OCI-LY1 (cell line): Measurements from ENCODE around the gene ROCK2.

Source experiments
- H2AFZ ChIP-seq: fragments of 200-600 bp; sonication (generic), shearing (Covaris generic); 2 replicates; pipeline ENCODE4 v1.6.0; 2014; ENCODE audit warnings: antibody characterized with exemption, mild to moderate bottlenecking, low read length
- H3F3A ChIP-seq: fragments of 200-600 bp; sonication (generic), shearing (Covaris generic); 2 replicates; pipeline ENCODE4 v1.6.0; 2014; ENCODE audit warnings: mild to moderate bottlenecking, antibody characterized with exemption, low read length, moderate library complexity; ENCODE audit not compliant: insufficient read depth
- H3K27ac ChIP-seq: fragments of 200-600 bp; sonication (generic); 2 replicates; pipeline ENCODE4 v1.5.1; 2014; ENCODE audit warnings: low read length, mixed run types, mild to moderate bottlenecking, low read depth; ENCODE audit not compliant: poor library complexity, severe bottlenecking
- H3K27me3 ChIP-seq: fragments of 200-600 bp; sonication (generic); 2 replicates; pipeline ENCODE4 v1.6.0; 2014; ENCODE audit warnings: antibody characterized with exemption, mild to moderate bottlenecking, low read length, moderate library complexity; ENCODE audit not compliant: insufficient read depth
- H3K36me3 ChIP-seq: fragments of 200-600 bp; sonication (generic); 2 replicates; pipeline ENCODE4 v1.6.1; 2014; ENCODE audit warnings: mild to moderate bottlenecking, antibody characterized with exemption, low read length, moderate library complexity, mixed read lengths; ENCODE audit not compliant: insufficient read depth
- H3K4me1 ChIP-seq: fragments of 200-600 bp; sonication (generic); 2 replicates; pipeline ENCODE4 v1.5.1; 2014; ENCODE audit warnings: mild to moderate bottlenecking, low read length, moderate library complexity; ENCODE audit not compliant: insufficient read depth, severe bottlenecking
- H3K4me2 ChIP-seq: fragments of 200-600 bp; sonication (generic), shearing (Covaris generic); 2 replicates; pipeline ENCODE4 v1.6.1; 2014; ENCODE audit warnings: low read length
- H3K4me3 ChIP-seq: fragments of 200-600 bp; sonication (generic); 2 replicates; pipeline ENCODE4 v1.5.1; 2014; ENCODE audit warnings: low read length, low read depth, mild to moderate bottlenecking, mixed read lengths; ENCODE audit not compliant: poor library complexity, severe bottlenecking
- H3K79me2 ChIP-seq: fragments of 200-600 bp; shearing (Covaris generic); 2 replicates; pipeline ENCODE4 v1.6.1; 2016; ENCODE audit warnings: mixed run types, low read length, mixed read lengths; ENCODE audit not compliant: insufficient read depth
- H3K9ac ChIP-seq: fragments of 200-600 bp; sonication (generic), shearing (Covaris generic); 2 replicates; pipeline ENCODE4 v1.6.1; 2014; ENCODE audit warnings: mild to moderate bottlenecking, low read length, mixed read lengths
- H3K9me2 ChIP-seq: fragments of 200-600 bp; sonication (generic), shearing (Covaris generic); 2 replicates; pipeline ENCODE4 v1.6.1; 2014; ENCODE audit warnings: low read depth, mild to moderate bottlenecking, low read length, mixed read lengths
- H3K9me3 ChIP-seq: fragments of 200-600 bp; shearing (Covaris generic); 2 replicates; pipeline ENCODE4 v1.6.1; 2014; ENCODE audit warnings: low read length, mixed read lengths
- H4K20me1 ChIP-seq: fragments of 200-600 bp; sonication (generic), shearing (Covaris generic); 2 replicates; pipeline ENCODE4 v1.6.0; 2016; ENCODE audit warnings: mild to moderate bottlenecking, low read length; ENCODE audit not compliant: insufficient read depth
- EZH2 ChIP-seq: fragments of 200-600 bp; sonication (generic), shearing (Covaris generic); IDR thresholded peaks from 2 replicates; pipeline ENCODE4 v1.8.0; 2017; ENCODE audit warnings: borderline replicate concordance, mixed run types, mild to moderate bottlenecking, antibody characterized with exemption, low read length, moderate library complexity, mixed read lengths
- TF ChIP-seq, protein P1 (sequence below): fragments of 200-600 bp; sonication (generic), shearing (Covaris generic); IDR thresholded peaks from 2 replicates; pipeline ENCODE4 v1.5.1; 2017; ENCODE audit warnings: mild to moderate bottlenecking, antibody characterized with exemption, low read length, moderate library complexity, mixed read lengths

The ROCK2 gene

DNA sequence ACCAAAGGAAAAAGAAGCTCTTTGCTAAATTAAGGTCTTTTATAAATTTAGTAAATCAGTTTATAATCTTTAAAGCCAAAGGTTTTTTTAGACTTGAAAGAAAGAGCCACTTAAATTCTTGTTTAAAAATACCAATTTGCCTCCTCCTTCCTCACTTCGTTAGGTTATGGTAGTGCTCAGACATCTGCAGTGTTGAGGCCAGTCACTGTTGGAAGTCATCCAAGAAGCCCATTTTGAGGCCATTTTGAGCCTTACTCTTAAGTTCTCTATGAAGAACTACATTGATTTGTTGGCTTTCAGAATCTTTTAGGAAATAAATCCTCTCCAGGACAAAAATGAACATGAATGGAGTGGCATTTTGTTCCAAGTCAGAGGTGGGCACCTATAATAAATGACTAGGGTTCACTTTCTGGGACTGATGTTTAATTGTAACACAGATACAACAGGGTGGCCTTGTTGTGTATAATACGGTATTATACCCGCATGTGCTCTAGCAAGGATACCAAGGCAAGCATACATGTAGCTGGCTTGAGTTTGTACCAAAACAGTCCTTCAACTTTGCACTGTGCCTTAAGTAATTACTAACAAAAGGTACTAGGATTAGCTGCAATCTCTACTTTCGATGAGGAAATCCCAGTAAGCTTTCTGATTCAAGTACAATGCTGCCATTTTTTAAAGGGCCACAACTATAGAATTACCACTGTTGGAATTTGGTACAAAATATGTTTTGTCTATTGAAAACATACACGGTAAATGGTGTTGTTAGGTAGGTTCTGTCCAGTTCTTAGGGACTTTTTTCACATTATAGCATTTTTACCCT, 166.4 kb downstream of the ROCK2 start:
- Histone ChIP-seq H3K9me3 (no peaks in the 10 kb centered on the region), H3K27ac (no peak overlapping the region), H3K4me3 (no peak overlapping the region), H3K27me3 (no peaks in the 10 kb centered on the region), H3K4me2 (no peak overlapping the region), H3K36me3 (no peaks in the 10 kb centered on the region), H3K4me1 (no peaks in the 10 kb centered on the region), H3K9me2 (no peaks in the 10 kb centered on the region), H4K20me1 (no peaks in the 10 kb centered on the region), H3F3A (no peaks in the 10 kb centered on the region), H3K79me2 (no peaks in the 10 kb centered on the region), H2AFZ (no peak overlapping the region), H3K9ac (no peak overlapping the region)
- TF ChIP-seq, protein P1, sequence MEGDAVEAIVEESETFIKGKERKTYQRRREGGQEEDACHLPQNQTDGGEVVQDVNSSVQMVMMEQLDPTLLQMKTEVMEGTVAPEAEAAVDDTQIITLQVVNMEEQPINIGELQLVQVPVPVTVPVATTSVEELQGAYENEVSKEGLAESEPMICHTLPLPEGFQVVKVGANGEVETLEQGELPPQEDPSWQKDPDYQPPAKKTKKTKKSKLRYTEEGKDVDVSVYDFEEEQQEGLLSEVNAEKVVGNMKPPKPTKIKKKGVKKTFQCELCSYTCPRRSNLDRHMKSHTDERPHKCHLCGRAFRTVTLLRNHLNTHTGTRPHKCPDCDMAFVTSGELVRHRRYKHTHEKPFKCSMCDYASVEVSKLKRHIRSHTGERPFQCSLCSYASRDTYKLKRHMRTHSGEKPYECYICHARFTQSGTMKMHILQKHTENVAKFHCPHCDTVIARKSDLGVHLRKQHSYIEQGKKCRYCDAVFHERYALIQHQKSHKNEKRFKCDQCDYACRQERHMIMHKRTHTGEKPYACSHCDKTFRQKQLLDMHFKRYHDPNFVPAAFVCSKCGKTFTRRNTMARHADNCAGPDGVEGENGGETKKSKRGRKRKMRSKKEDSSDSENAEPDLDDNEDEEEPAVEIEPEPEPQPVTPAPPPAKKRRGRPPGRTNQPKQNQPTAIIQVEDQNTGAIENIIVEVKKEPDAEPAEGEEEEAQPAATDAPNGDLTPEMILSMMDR: no peak

DNA sequence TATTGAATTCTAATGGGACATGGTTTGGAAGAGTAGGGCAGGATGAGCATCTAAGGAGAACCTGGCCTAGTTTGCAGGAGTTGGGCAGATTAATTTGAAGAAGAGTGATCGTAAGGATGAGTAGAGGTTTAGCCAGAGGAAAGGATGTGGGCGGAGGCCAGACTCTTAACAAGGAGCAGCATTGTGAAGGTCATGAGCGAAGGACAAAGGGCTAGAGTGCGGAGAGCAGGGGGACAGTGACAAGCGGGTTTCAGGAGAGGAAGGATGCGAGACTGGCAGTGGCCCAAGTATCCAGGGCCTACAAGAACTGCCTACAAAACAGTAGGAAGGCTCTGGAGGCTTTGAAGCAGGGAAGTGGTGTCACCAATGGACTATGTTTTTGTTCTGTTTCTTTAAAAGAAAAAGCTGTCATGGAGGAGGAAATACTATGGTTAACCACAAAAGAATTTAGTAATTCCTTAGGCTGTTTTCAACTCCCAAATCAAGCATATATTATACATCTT, 169.1 kb downstream of the ROCK2 start:
- no peaks in the 10 kb centered on the region for H3F3A ChIP-seq
- H3K4me1 ChIP-seq: no peaks in the 10 kb centered on the region
- H3K27ac ChIP-seq: no peak overlapping the region
- H3K9ac ChIP-seq: no peak overlapping the region
- TF ChIP-seq, protein P1: no peak
- no peak for TF ChIP-seq EZH2
- no peak overlapping the region for H2AFZ ChIP-seq
- no peaks in the 10 kb centered on the region for H3K79me2 ChIP-seq
- no peaks in the 10 kb centered on the region for H3K9me3 ChIP-seq
- H3K4me2 ChIP-seq: no peak overlapping the region
- H3K27me3 ChIP-seq: no peaks in the 10 kb centered on the region
- H3K36me3 ChIP-seq: no peaks in the 10 kb centered on the region
- H3K4me3 ChIP-seq: no peak overlapping the region
- H4K20me1 ChIP-seq: no peaks in the 10 kb centered on the region
- H3K9me2 ChIP-seq: no peaks in the 10 kb centered on the region

DNA sequence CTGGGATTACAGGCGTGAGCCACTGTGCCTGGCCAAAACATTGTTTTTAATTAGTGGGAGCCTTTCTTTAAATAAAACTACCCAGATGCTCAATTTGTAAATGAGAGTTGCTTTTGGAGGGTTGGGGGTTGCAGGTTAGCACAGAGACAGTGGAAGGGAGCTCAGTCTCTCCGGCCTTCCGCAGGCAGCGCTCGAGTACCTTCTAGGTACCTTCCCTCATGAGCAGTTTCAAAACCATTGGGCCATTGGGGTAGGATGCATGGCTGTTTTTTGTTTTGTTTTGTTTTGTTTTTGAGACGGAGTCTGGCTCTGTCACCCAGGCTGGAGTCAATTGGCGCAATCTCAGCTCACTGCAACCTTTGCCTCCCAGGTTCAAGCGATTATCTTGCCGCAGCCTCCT, 170.2 kb downstream of the ROCK2 start:
- Histone ChIP-seq H3K4me1 (no peaks in the 10 kb centered on the region), H4K20me1 (no peaks in the 10 kb centered on the region), H3K79me2 (no peaks in the 10 kb centered on the region), H3K27me3 (no peaks in the 10 kb centered on the region; the same call in 1 of the 2 replicates), H3K27ac (no peak overlapping the region), H3K9me3 (no peaks in the 10 kb centered on the region), H2AFZ (no peak overlapping the region), H3K9me2 (no peaks in the 10 kb centered on the region), H3K9ac (no peak overlapping the region), H3K36me3 (no peaks in the 10 kb centered on the region), H3K4me3 (no peak overlapping the region), H3K4me2 (no peak overlapping the region), H3F3A (no peaks in the 10 kb centered on the region)
- TF ChIP-seq, protein P1: no peak
- TF ChIP-seq EZH2: no peak
